ENCODE measurements around the gene DAND5. TPM values are rescaled to one million over a fixed set of nuclear protein-coding genes. Genes with fewer than 3 reads are reported as not detected.
"Not testable (repeated sequence)": the region's sequence is repeated elsewhere in the genome, so short reads cannot be mapped to it uniquely, and the experiment has no call there.

The DAND5 gene
- total RNA-seq, 6 experiments from 2014 or later: not detected

GRCh38 chr19:12947702-12948611 is 21.4 kb upstream of the DAND5 start:
- H3K4me3 Mint-ChIP-seq: 0 out of 2 replicates have a peak overlapping the region, but pooled peaks have one; percentile 94
- peak overlapping the region; percentile 95 for H3K27ac Mint-ChIP-seq
- peaks cover 45% of the 10 kb centered on the region for H3K4me1 Mint-ChIP-seq (ENCODE audit: low read depth)
- H3K36me3 Mint-ChIP-seq (ENCODE audit: low read depth): peaks cover 64% of the 10 kb centered on the region
- no peaks in the 10 kb centered on the region for H3K9me3 Mint-ChIP-seq
- no peak for DNase-seq
- H3K27me3 Mint-ChIP-seq (ENCODE audit: insufficient read depth): peaks cover 7% of the 10 kb centered on the region
- no peak for TF ChIP-seq CTCF (IDR thresholded peaks at IDR 0.05)

GRCh38 chr19:12948612-12949362 is 20.6 kb upstream of the DAND5 start:
- no peaks in the 10 kb centered on the region for H3K9me3 Mint-ChIP-seq
- H3K4me1 Mint-ChIP-seq (ENCODE audit: low read depth): peaks cover 46% of the 10 kb centered on the region
- H3K36me3 Mint-ChIP-seq (ENCODE audit: low read depth): peaks cover 57% of the 10 kb centered on the region
- peak overlapping the region; percentile 43; the same call in 1 of the 2 replicates for H3K27ac Mint-ChIP-seq
- H3K4me3 Mint-ChIP-seq: no peak overlapping the region
- no peak for TF ChIP-seq CTCF (IDR thresholded peaks at IDR 0.05)
- peaks cover 4% of the 10 kb centered on the region; the same call in 1 of the 2 replicates for H3K27me3 Mint-ChIP-seq (ENCODE audit: insufficient read depth)
- no peak for DNase-seq

GRCh38 chr19:12949363-12950283 is 19.8 kb upstream of the DAND5 start:
- no peak overlapping the region for H3K4me3 Mint-ChIP-seq
- no peak for DNase-seq
- H3K27me3 Mint-ChIP-seq (ENCODE audit: insufficient read depth): peaks cover 4% of the 10 kb centered on the region; the same call in 1 of the 2 replicates
- no peak for TF ChIP-seq CTCF (IDR thresholded peaks at IDR 0.05)
- H3K9me3 Mint-ChIP-seq: no peaks in the 10 kb centered on the region
- H3K27ac Mint-ChIP-seq: peak overlapping the region; percentile 69
- peaks cover 50% of the 10 kb centered on the region for H3K4me1 Mint-ChIP-seq (ENCODE audit: low read depth)
- H3K36me3 Mint-ChIP-seq (ENCODE audit: low read depth): peaks cover 54% of the 10 kb centered on the region

GRCh38 chr19:12952050-12952449 is 17.3 kb upstream of the DAND5 start:
- Mint-ChIP-seq H3K27ac (peak overlapping the region; percentile 93), H3K36me3 (ENCODE audit: low read depth) (peaks cover 50% of the 10 kb centered on the region), H3K4me1 (ENCODE audit: low read depth) (peaks cover 58% of the 10 kb centered on the region)
- not testable (repeated sequence) for H3K27me3 Mint-ChIP-seq (ENCODE audit: insufficient read depth); H3K9me3 Mint-ChIP-seq; DNase-seq; H3K4me3 Mint-ChIP-seq

GRCh38 chr19:12952488-12953137 is 16.8 kb upstream of the DAND5 start:
- H3K4me1 Mint-ChIP-seq (ENCODE audit: low read depth): peaks cover 52% of the 10 kb centered on the region
- peak overlapping the region; percentile 93 for H3K27ac Mint-ChIP-seq
- no peaks in the 10 kb centered on the region for H3K27me3 Mint-ChIP-seq (ENCODE audit: insufficient read depth)
- H3K9me3 Mint-ChIP-seq: no peaks in the 10 kb centered on the region
- H3K36me3 Mint-ChIP-seq (ENCODE audit: low read depth): peaks cover 48% of the 10 kb centered on the region
- TF ChIP-seq CTCF (IDR thresholded peaks at IDR 0.05): no peak
- peak; percentile 81 for DNase-seq
- H3K4me3 Mint-ChIP-seq: no peak overlapping the region; the same call in 1 of the 2 replicates
